T47D (cell line): ENCODE results near the gene MEIS2.

Source experiments
- DNase-seq, 2 experiments: peaks; one replicate each; pipeline versions ENCODE4 v3.0.0 to v3.0.0-alpha.2; 2011 to 2012; ENCODE audit warnings: low read depth in 1 of 2, low spot score in 1 of 2
- JUND ChIP-seq: IDR thresholded peaks from 2 replicates; pipeline ENCODE4 v1.6.1; 2012; ENCODE audit warnings: low read depth
- in situ Hi-C: cut with HindIII; loops from 2 replicates; pipeline ENCODE4 v1.10.0; 2016; ENCODE audit warnings: low sequenced_read_pairs, low pct_unique_long_range_greater_than_20kb

The MEIS2 gene

DNA sequence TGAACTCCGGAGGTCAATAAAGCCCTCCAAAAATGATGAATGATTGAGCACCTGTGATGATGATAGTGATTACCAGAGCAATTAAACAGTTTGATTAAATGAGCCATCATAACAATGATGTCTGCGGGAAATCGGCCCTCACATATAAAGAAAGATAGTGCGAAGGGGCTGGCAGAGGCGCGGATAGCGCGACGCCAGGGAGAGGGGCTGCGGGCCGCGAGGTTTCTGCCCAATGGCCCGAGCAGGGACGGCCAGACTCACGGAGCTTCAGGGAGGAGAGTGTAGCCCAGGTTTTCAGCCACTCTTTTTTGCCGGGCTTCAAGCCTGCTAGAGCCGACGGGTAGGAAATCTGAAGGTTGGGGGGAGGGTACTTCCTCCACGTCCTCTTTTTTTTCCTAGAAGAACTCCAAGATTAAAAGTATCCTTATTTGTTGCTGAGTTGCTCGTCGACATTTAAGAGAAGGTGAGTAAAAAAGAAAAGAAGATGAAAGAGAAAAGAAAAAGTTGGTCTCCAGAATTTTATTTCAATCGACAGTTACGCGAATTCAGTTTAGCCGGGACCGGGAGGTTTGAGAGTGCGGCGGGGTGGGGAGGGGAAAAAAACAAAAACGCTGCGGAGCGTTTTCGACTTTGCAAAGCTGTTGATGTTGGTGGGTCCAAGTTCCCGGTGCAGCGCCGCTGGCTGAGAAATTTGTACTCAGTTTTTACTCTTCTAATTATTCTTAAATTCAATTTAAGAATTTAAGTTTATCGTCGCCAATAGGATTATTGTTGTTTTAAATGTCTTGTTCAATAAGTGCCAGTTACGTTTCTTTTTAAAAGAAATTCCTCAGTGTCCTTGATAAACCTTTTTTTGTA is 2.2 kb upstream of the MEIS2 start:
- TF ChIP-seq JUND = no peak
- no peak for DNase-seq
- in situ Hi-C loops = no loop called here

GRCh38 chr15:37101980-37102304 is 1.6 kb upstream of the MEIS2 start:
- in situ Hi-C loops = no loop called here

DNA sequence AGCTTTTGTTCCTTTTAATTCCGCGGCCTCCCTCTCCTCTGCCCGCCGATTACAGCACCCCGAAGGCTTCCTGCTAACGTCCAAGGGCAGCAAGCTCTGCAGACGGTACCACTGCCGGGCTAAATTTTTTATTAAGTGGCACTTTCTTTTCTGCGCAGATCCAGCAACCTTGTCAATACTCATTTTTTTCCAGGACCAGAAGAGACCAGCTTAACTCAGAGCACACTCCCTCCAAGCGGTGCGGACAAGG is 542 bp upstream of the MEIS2 start:
- TF ChIP-seq JUND = no peak
- no peak for DNase-seq
- in situ Hi-C loops = no loop called here

More at GRCh38 chr15:37101980-37102304, 1.6 kb upstream of the MEIS2 start:
- DNase-seq = no peak
- TF ChIP-seq JUND = no peak

GRCh38 chr15:37099319-37100108 is 835 bp downstream of the MEIS2 start:
- in situ Hi-C loops = no loop called here
- peak; percentile 58 to 94 for DNase-seq
- no peak for TF ChIP-seq JUND

GRCh38 chr15:37098468-37099318 is 1.7 kb downstream of the MEIS2 start:
- TF ChIP-seq JUND = no peak
- in situ Hi-C loops = no loop called here
- DNase-seq = no peak

- no peak for DNase-seq
- in situ Hi-C loops = no loop called here
- no peak for TF ChIP-seq JUND
These were observed 3.0 kb downstream of the MEIS2 start for GRCh38 chr15:37097144-37097919.

DNA sequence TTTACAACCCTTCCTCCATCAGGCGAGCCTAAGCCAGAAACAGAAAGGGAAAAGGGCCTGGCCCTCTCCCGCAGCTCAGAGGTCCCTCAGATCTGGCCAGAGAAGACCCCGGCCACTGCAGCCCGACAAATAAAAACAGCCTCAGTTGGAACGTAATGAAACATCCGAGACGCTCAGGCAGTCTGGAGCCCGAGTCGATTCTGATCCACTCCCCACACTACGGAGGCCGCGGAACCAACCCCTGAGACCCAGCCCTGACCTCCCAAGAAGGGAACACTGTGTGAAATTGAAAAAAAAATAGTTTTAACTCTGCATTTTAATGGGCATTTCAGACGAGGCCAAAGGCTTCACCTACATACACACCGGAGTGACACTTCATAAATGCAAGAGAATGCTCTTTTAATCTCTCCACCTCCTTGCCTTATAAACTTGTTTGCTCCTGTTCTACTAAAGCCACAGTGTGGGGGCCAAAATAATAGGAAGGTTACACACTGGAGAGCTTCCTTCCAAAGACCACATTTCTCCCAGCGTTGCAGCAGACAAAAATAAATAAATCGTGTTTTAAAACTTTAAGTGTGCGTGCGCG is 3.7 kb downstream of the MEIS2 start:
- no peak for DNase-seq
- in situ Hi-C loops = no loop called here
- TF ChIP-seq JUND = no peak

DNA sequence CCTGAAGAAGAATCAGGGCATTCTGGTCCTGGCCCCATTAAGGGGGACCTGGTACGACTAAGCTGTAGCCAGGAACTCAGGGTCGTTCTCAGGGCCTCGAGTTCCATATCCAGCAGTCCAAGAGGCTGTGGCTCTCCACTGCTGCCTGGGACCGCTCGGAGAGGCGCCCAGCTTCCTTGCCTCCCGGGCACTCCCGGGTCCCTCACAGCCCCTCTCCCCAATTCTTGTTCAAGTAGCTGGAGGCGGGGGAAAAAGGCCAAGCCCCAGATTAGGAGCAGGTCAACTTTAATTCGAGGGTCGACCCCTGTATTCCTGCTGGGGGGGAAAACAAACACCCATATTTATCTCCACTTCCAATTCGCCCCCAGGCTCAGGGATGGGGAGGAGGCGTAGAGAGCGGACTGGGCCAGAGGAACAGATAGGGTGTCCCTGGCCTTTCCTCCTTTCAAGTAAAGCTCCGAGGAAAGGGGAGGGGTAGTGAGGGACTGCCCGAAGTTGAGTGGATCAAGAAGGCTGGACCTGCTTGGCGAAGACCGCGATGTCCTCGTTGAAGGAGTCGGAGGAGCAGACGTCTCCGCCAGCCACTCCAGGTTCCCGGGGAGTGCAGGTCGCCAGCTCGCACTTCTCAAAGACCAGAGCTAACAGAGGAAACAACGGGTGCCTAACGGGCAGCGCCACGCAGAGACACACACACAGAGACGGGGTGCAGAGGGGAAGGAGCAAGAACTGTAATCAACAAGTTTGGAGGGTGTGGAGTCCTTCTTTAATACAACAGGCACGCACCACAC is 4.4 kb downstream of the MEIS2 start:
- in situ Hi-C loops = no loop called here
- no peak for TF ChIP-seq JUND

DNA sequence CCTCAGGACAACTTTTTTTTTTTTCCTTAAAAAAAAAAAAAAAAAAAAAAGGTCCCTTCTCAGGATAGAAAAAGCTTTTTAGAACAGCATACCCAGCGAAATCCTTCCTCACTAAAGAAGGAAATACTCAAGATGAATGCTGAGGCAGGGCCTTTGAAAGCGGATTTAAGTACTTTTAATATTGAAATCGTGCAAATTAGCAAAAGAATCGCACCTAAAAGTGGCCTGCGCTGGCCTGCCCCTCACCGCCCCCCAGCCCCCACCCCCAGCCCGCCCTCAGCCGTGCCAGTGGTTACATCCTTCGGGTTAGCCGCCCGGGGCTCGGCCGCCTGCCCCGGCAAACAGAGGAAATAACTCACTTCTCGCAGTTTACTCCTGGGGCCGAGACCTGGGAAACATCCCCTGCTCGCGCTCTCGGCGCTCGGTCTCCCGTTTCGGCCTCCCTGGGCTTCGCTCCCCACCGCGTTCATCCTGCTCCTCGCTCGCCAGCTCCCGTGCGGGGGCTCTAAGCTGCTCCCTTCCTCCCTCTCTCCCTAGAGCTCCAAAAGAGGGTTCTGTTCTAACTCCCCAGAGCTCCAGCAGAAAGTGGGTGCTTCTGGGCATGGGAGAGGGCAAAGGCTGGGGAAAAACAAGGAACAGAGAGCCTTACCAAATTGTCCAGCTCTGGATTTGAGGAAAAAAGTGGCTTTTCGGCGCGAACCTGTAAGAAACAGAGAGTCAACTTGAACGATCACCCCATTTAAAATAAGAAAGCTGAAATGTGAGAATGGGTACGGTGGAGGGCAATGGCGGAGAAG is 5.2 kb downstream of the MEIS2 start:
- no peak for TF ChIP-seq JUND
- no peak for DNase-seq

More for the DNA sequence above, 4.4 kb downstream of the MEIS2 start:
- no peak for DNase-seq

DNA sequence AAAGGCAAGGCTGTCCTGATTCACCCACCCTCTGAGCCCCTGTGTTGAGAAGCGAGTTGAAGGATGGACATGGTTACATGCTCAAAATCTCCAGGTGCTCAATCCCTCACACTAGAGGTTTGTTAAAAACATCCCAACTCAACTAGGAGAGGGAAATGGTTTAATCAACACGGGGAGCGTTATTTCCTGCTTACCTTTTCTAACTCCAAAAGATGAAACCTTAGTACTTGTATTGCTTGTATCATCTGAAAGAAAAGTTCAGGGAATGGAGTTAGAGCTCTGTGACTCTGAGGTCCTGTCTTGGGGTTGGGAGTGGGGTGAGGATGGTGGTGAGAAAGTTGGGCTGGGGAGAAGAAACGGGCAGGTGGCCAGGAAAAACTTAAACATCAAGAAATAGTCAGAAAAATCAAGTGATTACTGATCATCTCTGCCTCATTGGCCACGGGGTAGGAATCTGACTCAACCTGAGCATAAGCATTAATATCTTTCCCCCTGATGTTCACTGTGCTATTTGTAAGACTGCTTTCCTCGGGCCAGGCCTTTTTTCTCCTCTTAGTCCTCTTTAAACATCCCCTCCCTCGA is 5.9 kb downstream of the MEIS2 start:
- TF ChIP-seq JUND = no peak
- in situ Hi-C loops = no loop called here
- no peak for DNase-seq

More for the DNA sequence above, 5.2 kb downstream of the MEIS2 start:
- in situ Hi-C loops = no loop called here
